HepG2 (cell line): ENCODE measurements around the gene SF3A2.

Source experiments
- ATM ChIP-seq: fragments of 450-650 bp; IDR thresholded peaks from 2 replicates; pipeline ENCODE4 v1.7.1; 2017; ENCODE audit warnings: mild to moderate bottlenecking, borderline replicate concordance
- BATF2 ChIP-seq: sonication (generic); formaldehyde crosslinking; IDR thresholded peaks from 2 replicates; pipeline ENCODE4 v1.8.0; 2022; ENCODE audit warnings: mild to moderate bottlenecking, missing genetic modification reagents, moderate library complexity
- CREB1 ChIP-seq, 2 experiments: fragments of 450-650 bp in 1 of 2; IDR thresholded peaks; 2 replicates each; pipeline ENCODE4 v1.6.1; 2016 to 2017; ENCODE audit warnings: control low read depth in 1 of 2, mild to moderate bottlenecking in 1 of 2, missing compliant biosample characterization in 1 of 2, missing genetic modification characterization in 1 of 2
- MEF2D ChIP-seq: sonication (generic); formaldehyde crosslinking; IDR thresholded peaks from 2 replicates; pipeline ENCODE4 v1.5.1; 2020; ENCODE audit warnings: mild to moderate bottlenecking, missing genetic modification reagents
- NR3C1 ChIP-seq: sonication (generic); formaldehyde crosslinking; IDR thresholded peaks from 2 replicates; pipeline ENCODE4 v1.4.0; 2020; ENCODE audit warnings: missing genetic modification reagents
- PHF8 ChIP-seq: sonication (generic); formaldehyde crosslinking; IDR thresholded peaks from 2 replicates; pipeline ENCODE4 v1.5.0; 2020; ENCODE audit warnings: missing genetic modification reagents
- POLR2AphosphoS5 ChIP-seq: IDR thresholded peaks from 2 replicates; pipeline ENCODE4 v1.6.1; 2012; ENCODE audit warnings: low read depth, low read length
- RARG ChIP-seq: sonication (generic); formaldehyde crosslinking; IDR thresholded peaks from 2 replicates; pipeline ENCODE4 v1.4.0; 2020; ENCODE audit warnings: low read depth, mild to moderate bottlenecking, missing genetic modification reagents
- SMYD3 ChIP-seq: sonication (generic); formaldehyde crosslinking; IDR thresholded peaks from 2 replicates; pipeline ENCODE4 v1.8.1; 2023; ENCODE audit warnings: mild to moderate bottlenecking, missing genetic modification reagents
- TCF7L2 ChIP-seq: IDR thresholded peaks from 2 replicates; pipeline ENCODE4 v1.6.1; 2011; ENCODE audit warnings: mild to moderate bottlenecking, low read depth, low read length, moderate library complexity
- ZNF792 ChIP-seq: IDR thresholded peaks from 2 replicates; pipeline ENCODE4 v1.6.1; 2016
- TF ChIP-seq, protein P1 (sequence below): sonication (generic); formaldehyde crosslinking; IDR thresholded peaks from 2 replicates; pipeline ENCODE4 v1.8.1; 2023; ENCODE audit warnings: mild to moderate bottlenecking, missing genetic modification reagents, borderline replicate concordance
- TF ChIP-seq, protein P2 (sequence below): IDR thresholded peaks from 2 replicates; pipeline ENCODE4 v1.6.1; 2012; ENCODE audit warnings: inconsistent platforms

- TF ChIP-seq BATF2 (CRISPR knock-in tag) (no peak), PHF8 (CRISPR knock-in tag) (no peak), NR3C1 (CRISPR knock-in tag) (no peak), ATM (no peak), POLR2AphosphoS5 (no peak), RARG (CRISPR knock-in tag) (no peak), CREB1 (IDR thresholded peaks at IDR 0.05) (no peak), CREB1 (CRISPR knock-in tag; IDR thresholded peaks at IDR 0.05) (no peak), TCF7L2 (no peak), MEF2D (CRISPR knock-in tag) (no peak), SMYD3 (CRISPR knock-in tag) (no peak), ZNF792 (CRISPR knock-in tag) (no peak)
- TF ChIP-seq, protein P1, sequence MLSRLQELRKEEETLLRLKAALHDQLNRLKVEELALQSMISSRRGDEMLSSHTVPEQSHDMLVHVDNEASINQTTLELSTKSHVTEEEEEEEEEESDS (CRISPR knock-in tag) = no peak
- TF ChIP-seq, protein P2, sequence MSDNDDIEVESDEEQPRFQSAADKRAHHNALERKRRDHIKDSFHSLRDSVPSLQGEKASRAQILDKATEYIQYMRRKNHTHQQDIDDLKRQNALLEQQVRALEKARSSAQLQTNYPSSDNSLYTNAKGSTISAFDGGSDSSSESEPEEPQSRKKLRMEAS = no peak
These were observed 42.0 kb upstream of the SF3A2 start for GRCh38 chr19:2194513-2195078.
